GDM1 (cell line): Measurements from ENCODE around the gene C13orf42.

Source experiments
- DNase-seq: peaks from one replicate; lab custom pipeline; 2025; lab: John Stamatoyannopoulos, UW

C13orf42 gene

GRCh38 chr13:51033421-51034185 is 77.5 kb downstream of the C13orf42 start:
- DNase-seq: no peak

DNA sequence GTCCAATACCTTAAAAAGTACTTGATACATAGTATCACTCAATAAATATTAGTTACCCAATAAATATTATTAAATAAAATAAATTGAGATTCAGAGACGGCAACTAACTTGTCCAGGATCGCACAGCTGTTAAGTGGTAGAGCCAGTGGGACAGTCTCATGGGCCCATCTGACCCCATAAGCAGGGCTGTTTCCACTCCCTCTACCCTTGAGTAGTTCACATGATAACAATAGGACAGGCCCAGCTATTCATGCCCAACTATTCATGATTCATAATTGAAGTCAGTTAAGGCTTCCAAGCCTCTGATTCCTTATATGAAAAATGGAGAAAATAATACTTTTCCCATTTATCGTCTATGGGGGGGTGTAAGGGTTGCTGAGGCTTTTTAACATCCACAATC is 78.2 kb downstream of the C13orf42 start:
- no peak for DNase-seq
